NT2/D1 (cell line): Measurements from ENCODE around the gene CLINT1.

Experiments used
- YY1 ChIP-seq: IDR thresholded peaks from 2 replicates; pipeline ENCODE4 v1.6.1; 2011; ENCODE audit not compliant: insufficient read length, insufficient read depth
- ZNF274 ChIP-seq: IDR thresholded peaks from 2 replicates; pipeline ENCODE4 v1.6.1; 2011; ENCODE audit warnings: mild to moderate bottlenecking, low read depth, low read length

DNA sequence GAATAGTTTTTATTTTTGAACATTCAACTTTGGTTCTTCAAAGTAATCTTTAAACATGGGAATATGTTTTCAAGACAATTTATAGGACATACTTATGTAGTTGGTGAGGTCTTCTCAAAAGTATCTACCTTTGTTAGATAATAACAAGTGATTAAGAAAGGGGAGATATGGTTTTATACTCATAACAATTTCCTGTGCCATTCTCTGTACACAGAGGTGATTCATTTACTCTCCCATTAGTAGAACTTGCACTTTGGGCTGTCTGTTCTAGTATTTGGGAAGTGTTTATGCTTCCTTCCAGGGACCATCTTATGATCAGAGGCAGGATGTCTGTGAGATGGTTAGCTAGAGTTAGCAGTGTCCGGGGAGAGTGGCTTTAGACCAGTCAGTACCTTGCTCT, 100.2 kb downstream of the CLINT1 start:
- TF ChIP-seq ZNF274 (no peak), YY1 (no peak)
